Tibial artery (tissue), 4 donors: ENCODE results near the gene SUSD5.
"Not testable (repeated sequence)": the region's sequence is repeated elsewhere in the genome, so short reads cannot be mapped to it uniquely, and the experiment has no call there.

Source experiments
- DNase-seq, 2 donors: peaks; one replicate each; pipeline ENCODE4 v3.0.0-alpha.2; 2019
- H3K27ac ChIP-seq, 2 donors: fragments of 200-600 bp; sonication (generic) in 1 of 2; 1 replicate in 1 of 2; 2 replicates in 1 of 2; pipeline ENCODE4 v1.5.1; 2018 to 2019; ENCODE audit warnings: mild to moderate bottlenecking in 1 of 2
- H3K27me3 ChIP-seq, 2 donors: fragments of 200-600 bp; sonication (generic) in 1 of 2; one replicate each; pipeline versions ENCODE4 v1.5.1 to v1.6.0; 2016 to 2019
- H3K36me3 ChIP-seq, 3 donors: fragments of 200-600 bp; sonication (generic) in 2 of 3; one replicate each; pipeline ENCODE4 v1.5.1; 2016 to 2019; ENCODE audit warnings: mild to moderate bottlenecking in 2 of 3
- H3K4me1 ChIP-seq, 4 donors: fragments of 200-600 bp; sonication (generic) in 2 of 4; 1 replicate in 3 of 4; 2 replicates in 1 of 4; pipeline ENCODE4 v1.5.1; 2016 to 2019
- H3K4me3 ChIP-seq, 2 donors: fragments of 200-600 bp; sonication (generic) in 1 of 2; 1 replicate in 1 of 2; 2 replicates in 1 of 2; pipeline ENCODE4 v1.5.1; 2018 to 2019; ENCODE audit warnings: mild to moderate bottlenecking in 2 of 2
- H3K9me3 ChIP-seq, 3 donors: fragments of 200-600 bp; sonication (generic) in 1 of 3; one replicate each; pipeline ENCODE4 v1.5.1; 2016 to 2019
- intact Hi-C: fragments of 100-400 bp; cut with DNase I; formaldehyde crosslinking; loops from one replicate; pipeline ENCODE4 v1.15.0; 2023; ENCODE audit warnings: low total_unique reads
- TF ChIP-seq, protein P1 (sequence below), 2 experiments: fragments of 200-600 bp in 1 of 2; fragments of 450-650 bp in 1 of 2; IDR thresholded peaks; one replicate each; pipeline ENCODE4 v1.5.1; 2017 to 2019; ENCODE audit warnings: antibody characterized with exemption in 2 of 2, mild to moderate bottlenecking in 1 of 2, moderate library complexity in 1 of 2

The SUSD5 gene

GRCh38 chr3:33184863-33185262, 33.7 kb downstream of the SUSD5 start:
- no peaks in the 10 kb centered on the region for H3K27me3 ChIP-seq
- H3K36me3 ChIP-seq = no peaks in the 10 kb centered on the region
- peak overlapping the region; percentile 54 to 58 for H3K27ac ChIP-seq
- no peak overlapping the region for H3K4me3 ChIP-seq
- no peaks in the 10 kb centered on the region for H3K9me3 ChIP-seq
- H3K4me1 ChIP-seq = peaks cover 0 to 62% (median 10%) of the 10 kb centered on the region in 4 donors
- TF ChIP-seq, protein P1, sequence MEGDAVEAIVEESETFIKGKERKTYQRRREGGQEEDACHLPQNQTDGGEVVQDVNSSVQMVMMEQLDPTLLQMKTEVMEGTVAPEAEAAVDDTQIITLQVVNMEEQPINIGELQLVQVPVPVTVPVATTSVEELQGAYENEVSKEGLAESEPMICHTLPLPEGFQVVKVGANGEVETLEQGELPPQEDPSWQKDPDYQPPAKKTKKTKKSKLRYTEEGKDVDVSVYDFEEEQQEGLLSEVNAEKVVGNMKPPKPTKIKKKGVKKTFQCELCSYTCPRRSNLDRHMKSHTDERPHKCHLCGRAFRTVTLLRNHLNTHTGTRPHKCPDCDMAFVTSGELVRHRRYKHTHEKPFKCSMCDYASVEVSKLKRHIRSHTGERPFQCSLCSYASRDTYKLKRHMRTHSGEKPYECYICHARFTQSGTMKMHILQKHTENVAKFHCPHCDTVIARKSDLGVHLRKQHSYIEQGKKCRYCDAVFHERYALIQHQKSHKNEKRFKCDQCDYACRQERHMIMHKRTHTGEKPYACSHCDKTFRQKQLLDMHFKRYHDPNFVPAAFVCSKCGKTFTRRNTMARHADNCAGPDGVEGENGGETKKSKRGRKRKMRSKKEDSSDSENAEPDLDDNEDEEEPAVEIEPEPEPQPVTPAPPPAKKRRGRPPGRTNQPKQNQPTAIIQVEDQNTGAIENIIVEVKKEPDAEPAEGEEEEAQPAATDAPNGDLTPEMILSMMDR (IDR thresholded peaks at IDR 0.05) = no peak
- no peak for DNase-seq
- intact Hi-C loops = no loop called here

DNA sequence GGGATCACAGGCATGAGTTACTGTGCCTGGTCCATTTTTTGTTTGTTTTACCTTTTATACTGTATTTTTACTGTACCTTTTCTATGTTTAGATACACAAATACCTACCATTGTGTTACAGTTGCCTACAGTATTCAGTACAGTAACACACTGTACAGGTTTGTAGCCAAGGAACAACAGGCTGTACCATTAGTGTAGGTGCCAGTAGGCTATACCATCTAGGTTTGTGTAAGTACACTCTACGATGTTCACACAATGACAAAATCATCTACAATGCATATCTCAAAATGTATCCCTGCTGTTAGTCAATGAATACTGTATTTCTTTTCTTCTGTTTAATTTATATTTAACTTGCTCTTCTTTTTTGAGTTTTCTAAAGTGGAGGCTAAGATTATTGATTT, 37.0 kb downstream of the SUSD5 start:
- peak overlapping the region in 1 of 2 donors; percentile 21 for H3K27ac ChIP-seq
- H3K27me3 ChIP-seq, DNase-seq, H3K36me3 ChIP-seq, H3K9me3 ChIP-seq, H3K4me3 ChIP-seq, intact Hi-C loops: not testable (repeated sequence)
- H3K4me1 ChIP-seq = peaks cover 0 to 54% (median 3%) of the 10 kb centered on the region in 4 donors

GRCh38 chr3:33181229-33181628, 37.4 kb downstream of the SUSD5 start:
- TF ChIP-seq, protein P1 (IDR thresholded peaks at IDR 0.05) = no peak
- H3K4me1 ChIP-seq = peaks cover 0 to 54% (median 3%) of the 10 kb centered on the region in 4 donors
- H3K9me3 ChIP-seq = no peaks in the 10 kb centered on the region
- no peaks in the 10 kb centered on the region for H3K27me3 ChIP-seq
- H3K4me3 ChIP-seq = no peak overlapping the region
- peak overlapping the region in 1 of 2 donors; percentile 21 for H3K27ac ChIP-seq
- intact Hi-C loops = no loop called here
- no peak for DNase-seq
- no peaks in the 10 kb centered on the region for H3K36me3 ChIP-seq

GRCh38 chr3:33179132-33179531, 39.5 kb downstream of the SUSD5 start:
- Histone ChIP-seq H3K4me3 (no peak overlapping the region), H3K36me3 (peaks cover 4 to 8% (median 8%) of the 10 kb centered on the region in 3 donors), H3K27ac (peak overlapping the region in 1 of 2 donors; percentile 19), H3K4me1 (peaks cover 0 to 51% (median 4%) of the 10 kb centered on the region in 4 donors), H3K27me3 (no peaks in the 10 kb centered on the region), H3K9me3 (no peaks in the 10 kb centered on the region)
- DNase-seq = no peak
- intact Hi-C loops = no loop called here
- TF ChIP-seq, protein P1 (IDR thresholded peaks at IDR 0.05) = no peak

GRCh38 chr3:33174711-33175414, 43.7 kb downstream of the SUSD5 start:
- no peaks in the 10 kb centered on the region for H3K27me3 ChIP-seq
- no peaks in the 10 kb centered on the region for H3K9me3 ChIP-seq
- H3K27ac ChIP-seq = peak overlapping the region; percentile 83 to 91
- peaks cover 4 to 9% (median 8%) of the 10 kb centered on the region in 3 donors for H3K36me3 ChIP-seq
- intact Hi-C loops = no loop called here
- no peak overlapping the region for H3K4me3 ChIP-seq
- H3K4me1 ChIP-seq = peaks cover 0 to 75% (median 23%) of the 10 kb centered on the region in 4 donors
- no peak for DNase-seq
- TF ChIP-seq, protein P1 (IDR thresholded peaks at IDR 0.05) = no peak

DNA sequence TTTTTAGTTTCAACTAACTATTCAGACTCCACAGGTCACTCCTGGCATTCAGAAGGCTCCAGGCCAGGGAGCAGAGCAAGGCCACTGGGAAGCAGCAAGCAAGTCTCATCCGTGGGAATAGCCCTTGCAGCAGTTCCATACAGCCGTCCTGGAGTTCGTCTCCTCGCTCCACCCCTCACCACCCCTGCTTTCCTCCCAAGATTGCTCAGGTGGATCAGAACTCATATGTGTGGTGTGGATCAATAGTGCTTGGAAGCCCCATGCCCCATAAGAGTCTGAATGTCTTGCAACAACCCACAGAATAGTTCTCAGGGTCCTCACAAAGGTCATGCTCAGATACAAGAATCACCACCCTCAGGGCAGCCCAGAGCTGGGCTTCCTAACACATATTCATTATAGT, 44.5 kb downstream of the SUSD5 start:
- H3K27ac ChIP-seq = peak overlapping the region; percentile 83 to 91
- TF ChIP-seq, protein P1 (IDR thresholded peaks at IDR 0.05) = no peak
- H3K4me1 ChIP-seq = peaks cover 0 to 83% (median 23%) of the 10 kb centered on the region in 4 donors
- DNase-seq = no peak
- no peaks in the 10 kb centered on the region for H3K9me3 ChIP-seq
- peaks cover 4 to 9% (median 8%) of the 10 kb centered on the region in 3 donors for H3K36me3 ChIP-seq
- H3K27me3 ChIP-seq = no peaks in the 10 kb centered on the region
- H3K4me3 ChIP-seq = no peak overlapping the region
- intact Hi-C loops = no loop called here
